HG03139 (cell line): ENCODE measurements around the gene SPRR1B.
"Not testable (repeated sequence)": the region's sequence is repeated elsewhere in the genome, so short reads cannot be mapped to it uniquely, and the experiment has no call there.

Experiments
- ATAC-seq: cut with Tn5 transposase; IDR thresholded peaks from one replicate; pipeline ENCODE4 v1.9.1; 2021; ENCODE audit not compliant: unreplicated experiment

Gene SPRR1B, protein sequence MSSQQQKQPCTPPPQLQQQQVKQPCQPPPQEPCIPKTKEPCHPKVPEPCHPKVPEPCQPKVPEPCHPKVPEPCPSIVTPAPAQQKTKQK

DNA sequence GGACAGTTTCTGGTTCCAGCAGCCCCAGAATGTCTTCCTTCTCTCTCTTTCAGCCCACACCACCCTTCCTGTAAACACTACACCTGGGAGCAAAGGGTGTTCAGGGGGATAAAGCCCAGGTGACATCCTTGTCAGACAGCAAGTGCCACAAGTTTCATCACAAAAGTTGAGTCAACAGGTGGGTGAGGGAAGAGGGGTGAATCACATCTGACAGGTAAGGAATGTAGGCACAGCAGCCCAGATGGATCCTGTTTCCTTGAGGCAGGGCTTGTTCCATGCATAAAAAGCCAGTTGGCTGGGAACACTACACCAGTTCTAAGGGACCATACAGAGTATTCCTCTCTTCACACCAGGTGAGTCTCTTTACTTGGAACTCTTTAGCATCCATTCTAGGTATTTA, at the start of gene SPRR1B:
SPRR1B (plus strand) TSS at position 309 of the 400 bp plus-strand sequence. CDS start 1,143 bp downstream, outside the sequence.
- no peak for ATAC-seq

DNA sequence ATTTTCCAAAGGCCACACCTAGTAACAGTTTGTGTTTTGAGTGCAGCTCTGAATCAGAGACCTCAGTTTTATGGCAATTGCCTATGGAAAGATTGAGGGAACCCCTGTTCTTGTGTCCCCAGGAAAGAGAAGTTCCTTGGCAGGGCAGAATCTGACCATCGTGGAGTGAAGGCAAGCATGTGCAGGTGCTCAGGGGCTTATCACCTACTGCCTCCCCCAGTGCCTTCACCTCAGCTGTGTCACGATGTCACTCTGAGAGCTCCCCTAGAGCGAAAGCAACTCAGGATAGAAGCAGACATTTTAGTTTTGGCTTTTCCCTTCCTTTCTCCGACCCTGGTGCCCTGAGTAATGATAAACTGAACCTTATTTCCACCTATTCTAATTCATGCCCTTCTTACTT, 48.9 kb upstream of the SPRR1B start:
- ATAC-seq: no peak

DNA sequence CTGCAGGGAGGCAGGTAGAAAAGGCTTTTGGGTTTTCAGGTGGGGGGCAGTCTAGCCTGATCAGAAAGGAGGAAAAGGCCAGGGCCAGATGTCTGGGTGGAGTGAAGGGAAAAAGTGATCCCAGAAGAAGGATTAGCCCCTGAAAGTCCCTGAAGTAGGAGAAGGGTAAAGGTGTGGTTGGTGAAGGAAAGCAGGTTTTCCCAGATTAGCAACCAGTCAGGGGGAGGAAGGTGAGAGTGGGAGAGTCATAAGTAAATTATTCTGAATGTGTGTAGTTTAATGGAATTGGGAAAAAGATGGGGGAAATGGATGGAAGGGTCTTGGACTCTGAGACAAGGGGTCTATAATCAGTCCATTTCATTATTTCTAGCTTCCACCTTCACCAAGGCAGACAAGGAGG, 47.8 kb upstream of the SPRR1B start:
- no peak for ATAC-seq

DNA sequence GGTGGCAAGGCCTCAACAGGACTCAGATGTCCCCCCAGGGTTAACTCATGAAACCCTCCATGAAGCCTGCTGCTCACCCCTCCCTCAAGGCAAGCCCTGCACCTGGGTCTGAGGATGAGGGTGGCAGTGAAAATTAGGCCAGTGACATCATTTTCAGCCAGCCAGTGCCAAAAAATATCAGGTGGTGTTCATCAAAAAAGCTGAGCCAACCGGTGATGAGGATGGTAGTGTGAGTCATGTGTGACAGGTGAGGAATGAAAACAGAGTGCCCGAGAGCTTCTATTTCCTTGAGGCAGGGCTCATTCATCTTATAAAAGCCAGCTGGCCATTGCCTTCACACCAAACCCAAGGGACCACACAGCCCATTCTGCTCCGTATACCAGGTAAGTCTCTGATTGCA, 47.3 kb upstream of the SPRR1B start, which contains the start of gene SPRR1A:
SPRR1A (plus strand) TSS at position 339 of the 400 bp plus-strand sequence. CDS start 1,150 bp downstream, outside the sequence.
- ATAC-seq: no peak

DNA sequence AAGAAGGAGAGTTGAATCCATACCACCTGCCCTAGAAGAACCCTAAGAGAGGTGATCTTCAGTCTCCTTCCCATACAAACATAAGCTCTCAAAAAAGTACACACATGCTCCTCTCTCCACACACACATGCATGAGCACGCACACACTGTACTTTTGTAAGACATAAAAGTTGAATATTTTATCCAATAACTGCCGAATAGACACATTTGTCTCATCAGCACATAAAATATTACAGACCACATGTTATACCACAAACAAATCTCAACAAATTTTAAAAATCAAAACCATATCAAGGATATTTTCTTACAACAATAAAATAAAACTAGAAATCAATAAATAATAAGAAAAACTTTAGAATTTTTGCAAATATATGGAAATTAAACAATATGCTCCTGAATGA, 44.4 kb upstream of the SPRR1B start:
- ATAC-seq: no peak

DNA sequence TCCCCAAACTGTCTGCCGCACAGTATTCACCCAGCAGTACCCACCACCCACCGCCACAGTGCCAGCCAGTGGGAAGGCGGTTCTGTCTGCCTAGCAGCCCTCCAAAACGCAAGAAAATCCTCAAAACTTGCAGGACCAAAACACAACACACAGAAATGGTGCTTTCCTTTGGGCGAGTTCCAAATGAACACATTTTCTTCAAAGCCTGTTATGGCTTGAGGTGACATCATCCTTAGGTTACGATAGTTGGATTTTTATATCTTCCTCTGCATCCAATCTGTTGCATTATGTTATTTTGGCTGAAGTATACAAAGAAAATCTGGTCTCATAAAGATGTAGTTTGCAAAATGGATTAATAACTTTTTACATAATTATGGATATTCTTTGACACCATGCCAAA, 37.8 kb upstream of the SPRR1B start:
- ATAC-seq: no peak

DNA sequence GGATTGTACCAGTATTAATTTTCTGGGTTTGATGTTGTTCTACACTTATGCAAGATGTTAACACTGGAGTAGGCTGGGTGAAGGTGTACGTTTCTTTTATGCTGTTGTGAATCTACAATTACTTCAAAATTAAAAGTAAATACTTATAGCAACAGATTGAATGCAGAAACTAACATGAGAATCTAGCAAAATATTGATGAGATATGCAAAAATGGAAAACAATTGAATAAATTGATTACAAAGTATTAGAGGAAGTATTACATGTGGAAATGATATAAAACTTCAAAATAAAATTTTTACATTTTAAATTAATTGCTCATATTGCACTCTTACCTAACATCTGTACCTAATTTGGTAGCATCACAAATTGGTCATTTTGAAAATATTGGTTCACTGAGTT, 35.2 kb upstream of the SPRR1B start:
- ATAC-seq: no peak

DNA sequence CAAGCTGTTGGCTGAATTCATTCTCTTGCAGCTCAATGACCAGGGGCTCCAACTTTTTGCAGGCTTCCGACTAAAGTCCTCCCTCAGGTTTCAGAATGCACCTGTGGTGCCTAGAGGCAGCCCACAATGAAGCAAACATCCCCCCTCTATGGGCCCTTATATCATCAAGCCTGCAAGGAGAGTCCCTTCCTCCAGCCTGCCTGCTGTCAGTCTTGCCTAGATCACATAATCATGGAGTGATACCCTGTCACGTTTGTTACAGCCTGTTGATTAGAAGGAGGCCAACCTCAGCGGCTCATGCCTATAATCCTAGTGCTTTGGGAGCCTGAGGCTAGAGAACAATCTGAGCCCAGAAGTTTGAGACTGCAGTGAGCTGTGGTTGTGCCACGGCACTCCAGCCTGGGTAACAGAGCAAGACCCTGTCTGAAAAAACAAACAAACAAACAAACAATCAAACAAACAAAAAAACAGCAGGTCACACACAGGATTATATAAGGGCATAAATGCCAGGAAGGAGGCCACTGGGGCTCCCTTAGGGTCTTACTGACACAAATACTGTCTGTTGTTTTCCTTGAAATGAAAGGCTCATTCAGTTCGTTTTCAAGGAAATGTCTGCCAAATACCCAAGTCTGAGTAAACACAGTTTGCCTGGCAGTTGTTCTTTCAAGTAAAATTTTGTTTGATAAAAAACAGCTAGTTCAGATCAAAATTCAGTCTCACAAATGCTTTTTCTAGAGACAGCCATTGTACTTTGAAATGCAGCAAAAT, 34.2 kb upstream of the SPRR1B start:
- no peak for ATAC-seq

DNA sequence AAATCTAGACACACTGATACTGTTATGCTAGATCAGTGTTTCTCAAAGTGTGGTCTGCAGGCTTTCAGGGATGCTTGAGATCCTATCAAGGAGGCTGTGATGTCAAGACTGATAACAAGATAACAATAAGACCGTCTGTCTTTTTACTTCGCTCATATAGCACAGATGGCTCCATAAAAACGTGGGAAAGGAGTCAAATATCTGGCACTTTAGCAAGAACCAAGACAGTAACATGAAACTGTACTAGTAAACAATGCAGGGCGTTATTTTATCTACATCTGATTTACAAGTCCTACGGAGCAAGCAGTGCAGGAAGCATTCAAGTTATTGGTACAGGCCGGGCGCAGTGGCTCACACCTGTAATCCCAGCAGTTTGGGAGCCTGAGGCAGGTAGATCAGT, 33.1 kb upstream of the SPRR1B start:
- no peak for ATAC-seq

DNA sequence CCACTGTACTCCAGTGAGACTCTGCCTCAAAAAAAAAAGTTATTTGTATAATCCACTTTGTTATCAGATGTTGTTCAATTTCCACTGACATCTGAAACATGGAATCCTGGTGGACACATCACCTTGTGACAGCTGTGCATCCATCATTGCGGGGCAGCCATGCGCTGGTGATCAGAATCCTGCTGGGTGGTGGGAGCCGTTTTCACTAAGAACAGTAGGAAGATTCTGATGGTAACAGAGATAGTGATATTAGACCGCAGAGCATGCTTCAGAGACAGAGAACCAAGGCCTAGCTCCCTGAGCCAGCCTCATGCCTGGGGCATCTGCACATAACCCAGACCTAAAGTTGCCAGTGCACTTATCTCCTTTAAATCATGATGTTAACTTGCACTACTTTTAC, 32.5 kb upstream of the SPRR1B start:
- no peak for ATAC-seq

DNA sequence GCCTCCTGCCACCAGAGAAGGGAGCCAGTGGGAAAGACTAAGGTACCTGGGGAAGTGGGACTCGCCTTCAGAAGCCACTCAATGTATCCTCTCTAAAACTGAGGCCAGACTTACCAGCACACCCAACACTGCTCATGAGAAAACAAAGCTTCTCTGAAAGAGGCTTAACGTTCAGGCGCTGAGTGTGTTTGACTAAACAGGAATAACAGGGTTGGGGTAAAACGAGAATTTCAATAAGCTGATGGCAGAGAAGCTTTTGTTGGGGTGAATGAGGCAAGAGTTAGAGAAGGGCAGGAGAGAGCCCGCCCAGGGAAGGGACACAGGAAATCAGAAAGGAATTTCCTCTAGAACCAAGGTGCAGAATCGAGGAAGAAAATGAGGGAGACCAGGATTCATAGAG, 31.2 kb upstream of the SPRR1B start:
- ATAC-seq: no peak

DNA sequence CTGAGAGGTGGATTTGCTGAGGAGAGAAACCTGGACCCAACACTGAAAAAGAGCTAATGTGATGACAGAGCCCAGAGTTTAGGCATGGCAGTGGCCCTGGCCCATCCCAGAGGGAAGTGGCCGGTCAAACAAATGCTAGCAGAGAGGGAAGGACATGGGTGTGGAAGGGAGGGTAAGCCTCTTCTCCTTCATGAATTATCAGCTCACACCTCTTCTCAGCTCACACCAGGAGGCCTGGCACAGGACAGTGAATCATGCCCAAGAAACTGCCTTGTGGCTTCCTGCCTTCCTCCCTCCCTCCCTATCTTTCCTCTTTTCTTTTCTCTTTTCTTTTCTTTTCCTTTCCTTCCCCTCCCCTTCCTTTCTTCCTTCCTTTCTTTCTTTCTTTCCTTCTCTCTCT, 30.7 kb upstream of the SPRR1B start:
- ATAC-seq: no peak

DNA sequence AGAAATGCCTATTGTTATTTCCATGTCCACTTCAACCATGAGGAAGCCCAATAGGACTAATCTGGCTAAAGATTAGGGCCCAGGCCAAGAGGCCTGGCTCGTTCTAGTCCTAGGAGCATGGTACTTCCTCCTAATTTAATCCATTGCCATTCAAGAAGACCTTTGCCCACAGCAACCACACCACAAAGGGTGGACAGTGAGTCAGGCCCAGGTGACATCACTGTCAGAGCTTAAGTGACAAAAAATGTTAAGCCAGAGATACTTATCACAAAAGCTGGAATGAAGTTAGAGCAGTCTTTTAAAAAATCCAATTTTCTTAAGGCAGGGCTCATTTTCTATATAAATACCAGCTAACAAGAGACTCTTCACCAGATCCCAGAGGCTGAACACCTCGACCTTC, 29.6 kb upstream of the SPRR1B start, which contains the start of gene SPRR3:
SPRR3 (plus strand) TSS at position 368 of the 400 bp plus-strand sequence. CDS start 1,272 bp downstream, outside the sequence.
- no peak for ATAC-seq

DNA sequence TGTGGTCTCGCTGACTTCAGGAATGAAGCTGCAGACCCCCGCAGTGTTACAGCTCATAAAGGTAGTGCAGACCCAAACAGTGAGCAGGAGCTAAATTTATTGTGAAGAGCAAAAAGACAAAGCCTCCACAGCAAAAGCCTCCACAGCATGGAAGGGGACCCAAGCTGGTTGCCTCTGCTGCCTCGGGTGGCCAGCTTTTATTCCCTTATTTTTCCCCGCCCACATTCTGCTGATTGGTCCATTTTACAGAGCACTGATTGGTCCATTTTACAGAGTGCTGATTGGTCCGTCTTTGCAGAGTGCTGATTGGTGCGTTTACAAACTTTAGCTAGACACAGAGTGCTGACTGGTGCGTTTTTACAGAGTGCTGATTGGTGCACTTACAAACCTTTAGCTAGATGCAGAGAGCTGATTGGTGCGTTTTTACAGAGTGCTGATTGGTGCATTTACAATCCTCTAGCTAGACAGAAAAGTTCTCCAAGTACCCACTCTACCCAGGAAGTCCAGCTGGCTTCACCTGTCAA, 19.7 kb upstream of the SPRR1B start:
- ATAC-seq: not testable (repeated sequence)

DNA sequence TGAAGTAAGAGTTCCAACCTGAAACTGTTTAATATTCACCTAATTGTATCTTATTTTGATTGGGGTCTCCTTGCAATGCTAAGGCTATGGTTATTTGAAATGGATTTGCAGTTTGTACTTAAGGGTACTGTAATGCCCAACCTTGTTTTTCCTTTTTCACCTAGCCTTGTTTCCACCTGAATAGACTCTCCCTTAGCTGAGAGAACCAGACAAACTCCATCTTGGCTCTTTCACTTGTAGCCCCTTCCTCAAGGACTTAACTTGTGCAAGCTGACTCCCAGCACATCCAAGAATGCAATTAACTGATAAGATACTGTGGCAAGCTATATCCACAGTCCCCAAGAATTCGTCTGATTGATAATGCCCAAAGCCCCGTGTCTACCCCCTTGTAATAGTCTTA, 9.2 kb upstream of the SPRR1B start:
- not testable (repeated sequence) for ATAC-seq

DNA sequence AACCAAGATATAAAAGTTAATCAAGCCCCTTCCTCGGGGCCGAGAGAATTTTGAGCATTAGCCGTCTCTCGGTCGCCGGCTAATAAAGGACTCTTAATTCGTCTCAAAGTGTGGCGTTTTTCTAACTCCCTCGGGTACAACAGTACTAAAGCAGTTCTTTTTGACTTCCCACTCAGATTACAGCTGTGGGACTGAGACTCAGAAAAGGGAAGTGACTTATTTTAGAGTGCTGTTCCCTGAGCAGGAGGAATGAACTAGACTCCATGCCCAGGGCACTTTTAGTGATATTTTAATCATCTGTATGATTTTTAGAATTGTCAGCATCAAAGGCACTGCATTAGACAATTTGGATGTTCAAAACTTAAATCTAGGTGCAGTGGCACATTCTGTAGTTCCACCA, 8.7 kb upstream of the SPRR1B start:
- not testable (repeated sequence) for ATAC-seq

DNA sequence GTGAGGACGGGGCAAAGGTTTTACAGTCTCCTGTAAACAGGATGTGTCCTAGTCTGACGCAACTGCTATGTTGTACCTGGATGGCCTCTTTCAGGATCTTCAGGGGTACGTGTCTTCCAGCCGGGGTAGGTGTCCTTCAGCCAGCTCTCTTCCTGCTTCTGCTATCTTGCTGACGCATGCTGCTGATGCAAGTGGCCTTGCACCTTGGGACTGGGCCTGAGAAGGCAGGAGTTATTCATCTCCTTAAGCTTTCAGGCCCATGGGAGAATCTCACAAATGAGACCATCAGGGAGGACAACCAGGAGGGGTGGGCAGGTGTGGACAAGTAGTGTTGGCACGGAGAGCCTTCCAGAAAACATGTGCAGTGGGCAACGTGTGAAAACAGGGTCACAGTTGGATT, 7.9 kb upstream of the SPRR1B start:
- no peak for ATAC-seq

DNA sequence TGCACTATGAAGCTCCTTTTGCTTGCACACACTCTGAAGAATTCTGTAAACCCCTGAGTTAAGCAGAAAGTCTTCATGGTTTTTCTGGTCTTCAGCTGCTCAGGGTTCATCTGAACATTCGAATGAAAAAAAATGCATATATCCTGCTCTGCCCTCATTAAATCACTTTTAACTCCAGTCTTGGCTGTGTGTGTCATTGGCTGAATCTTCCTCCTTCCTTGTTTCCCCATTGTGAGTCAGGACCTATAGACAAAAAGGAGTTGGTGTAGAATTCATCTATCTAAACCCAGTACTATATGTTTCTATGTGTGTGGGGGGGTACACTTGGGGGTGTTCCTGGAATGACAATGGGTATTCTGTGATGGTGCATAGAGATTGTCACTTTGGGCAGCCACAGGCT, 6.6 kb upstream of the SPRR1B start:
- no peak for ATAC-seq

DNA sequence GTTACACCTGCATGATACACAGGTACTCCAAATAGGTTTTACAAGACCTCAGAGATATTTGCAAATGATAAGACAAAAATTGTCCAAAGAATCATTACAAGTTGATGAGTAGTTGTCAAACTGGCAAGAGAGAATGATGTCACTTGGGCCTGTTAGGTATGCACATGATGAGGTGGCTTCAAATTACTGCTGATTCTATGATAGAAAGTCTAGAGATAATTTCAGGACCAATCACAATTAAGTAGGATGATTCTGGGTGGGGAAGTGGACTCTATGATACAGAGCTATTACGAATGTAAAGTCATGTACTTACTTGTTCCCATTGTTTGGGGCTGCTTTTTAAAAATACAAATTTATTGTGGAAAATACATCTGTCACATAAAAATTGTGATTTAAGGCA, 5.2 kb upstream of the SPRR1B start:
- ATAC-seq: no peak

DNA sequence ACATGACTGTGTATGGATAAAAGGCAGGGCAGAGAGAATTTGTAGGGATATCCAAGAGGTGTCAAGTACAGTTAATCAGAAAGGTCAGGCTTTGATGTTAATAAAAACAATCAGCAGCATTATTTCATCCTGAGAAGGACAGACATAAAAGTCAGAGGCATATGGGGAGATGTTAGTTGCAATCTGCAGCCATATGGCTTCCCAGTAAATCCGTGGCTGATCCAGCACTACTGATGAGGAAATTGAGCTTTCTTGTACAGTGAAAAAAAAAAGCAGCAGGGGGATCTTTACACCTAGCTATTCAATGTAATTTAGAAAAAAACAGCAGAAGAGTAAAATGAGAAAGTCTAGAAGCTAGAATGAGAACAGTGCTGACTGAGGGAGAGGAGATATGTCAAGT, 2.2 kb upstream of the SPRR1B start:
- no peak for ATAC-seq

DNA sequence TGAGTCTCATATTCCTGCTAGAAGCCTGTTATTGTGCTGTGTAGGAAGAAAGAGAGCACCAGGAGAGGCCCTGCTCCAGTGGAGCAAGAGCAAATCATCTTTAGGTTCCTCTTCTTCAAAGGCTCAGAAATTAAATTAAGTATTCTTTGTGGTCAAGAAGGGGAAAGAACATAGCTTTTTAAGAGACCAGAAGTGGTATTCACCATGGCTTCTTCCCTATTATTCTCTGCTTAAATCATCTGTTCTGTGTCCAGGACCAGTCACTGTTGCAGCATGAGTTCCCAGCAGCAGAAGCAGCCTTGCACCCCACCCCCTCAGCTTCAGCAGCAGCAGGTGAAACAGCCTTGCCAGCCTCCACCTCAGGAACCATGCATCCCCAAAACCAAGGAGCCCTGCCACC, 1.1 kb downstream of the SPRR1B start:
- no peak for ATAC-seq

DNA sequence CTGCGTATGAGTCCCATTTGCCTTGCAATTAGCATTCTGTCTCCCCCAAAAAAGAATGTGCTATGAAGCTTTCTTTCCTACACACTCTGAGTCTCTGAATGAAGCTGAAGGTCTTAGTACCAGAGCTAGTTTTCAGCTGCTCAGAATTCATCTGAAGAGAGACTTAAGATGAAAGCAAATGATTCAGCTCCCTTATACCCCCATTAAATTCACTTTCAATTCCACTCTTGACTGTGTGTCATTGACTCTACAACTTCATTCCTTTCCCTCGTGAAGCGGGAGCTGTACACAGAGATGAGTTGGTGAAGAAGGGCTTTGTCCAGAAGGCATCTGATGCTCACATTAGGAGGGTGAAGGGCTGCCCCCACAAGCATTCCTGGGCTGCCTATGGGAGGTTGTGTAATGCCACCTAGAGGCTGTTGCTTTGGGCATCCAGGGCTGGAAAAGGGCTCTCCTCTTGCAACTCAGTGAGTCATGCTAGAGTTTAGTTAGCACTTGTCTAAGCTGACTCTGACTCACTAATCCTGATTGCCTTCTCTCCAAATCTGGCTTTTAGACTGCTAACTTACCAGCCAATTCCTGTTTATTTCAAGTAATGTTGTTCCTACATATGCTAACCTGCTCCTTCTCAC, 1.8 kb downstream of the SPRR1B start:
- ATAC-seq: no peak
